Right lobe of liver (tissue), 6 donors: ENCODE data around the gene PDCL2. TPM values are rescaled to one million over a fixed set of nuclear protein-coding genes. Genes with fewer than 3 reads are reported as not detected.

ENCODE experiments used
- ATAC-seq, 4 donors: fragments of 200-7000 bp; cut with Tn5 transposase; one replicate each; pipeline ENCODE4 v1.9.1; 2020; ENCODE audit warnings: mild to moderate bottlenecking in 4 of 4, moderate library complexity in 4 of 4
- DNase-seq, 3 donors: peaks; one replicate each; pipeline ENCODE4 v3.0.0-alpha.2; 2020
- H3K27ac ChIP-seq, 3 donors: fragments of 200-600 bp; one replicate each; pipeline ENCODE4 v1.8.0; 2022
- H3K27me3 ChIP-seq, 2 donors: fragments of 200-600 bp; one replicate each; pipeline ENCODE4 v1.8.0; 2022
- H3K36me3 ChIP-seq, 4 donors: fragments of 200-600 bp; sonication (generic) in 1 of 4; one replicate each; pipeline versions ENCODE4 v1.5.1 to v1.8.0; 2017 to 2022; ENCODE audit warnings: control low read depth in 1 of 4
- H3K4me1 ChIP-seq, 4 donors: fragments of 200-600 bp; sonication (generic) in 1 of 4; one replicate each; pipeline versions ENCODE4 v1.5.1 to v1.8.0; 2017 to 2022; ENCODE audit warnings: control low read depth in 1 of 4
- H3K4me3 ChIP-seq, 3 donors: fragments of 200-600 bp; one replicate each; pipeline ENCODE4 v1.8.0; 2022
- H3K9me3 ChIP-seq, 4 donors: fragments of 200-600 bp; sonication (generic) in 1 of 4; one replicate each; pipeline versions ENCODE4 v1.5.1 to v1.8.0; 2017 to 2022; ENCODE audit warnings: control low read depth in 1 of 4
- POLR2A ChIP-seq: fragments of 450-650 bp; IDR thresholded peaks from one replicate; pipeline ENCODE4 v1.6.1; 2017; ENCODE audit warnings: antibody characterized with exemption, mild to moderate bottlenecking
- WGBS: methylation state at CpG from one replicate; pipeline ENCODE4 v1.1.6; 2018; ENCODE audit warnings: low coverage, low lambda C conversion rate; ENCODE audit not compliant: insufficient coverage; ENCODE audit errors: missing lambda C conversion rate; 5-methylcytosine and 5-hydroxymethylcytosine counted together
- intact Hi-C, 2 donors: fragments of 100-400 bp; cut with DNase I; formaldehyde crosslinking; loops; one replicate each; pipeline versions ENCODE4 v1.11.2 to v1.14.1; 2022
- total RNA-seq, 6 experiments: library from RNA; depleted of rRNA in 2 of 6; stranded (reverse); fragments of >200 nt in 2 of 6; fragmentation: NEBNext Ultra II Directional in 3 of 6; extraction: Animal tissue kit (Norgen Biotek cat#: 25700) in 3 of 6; gene quantifications; one replicate each; pipeline versions ENCODE4 v1.1.0 to v1.2.4, GENCODE V29; 2016 to 2023
- TF ChIP-seq, protein P1 (sequence below), 4 donors: fragments of 200-600 bp in 3 of 4; fragments of 450-650 bp in 1 of 4; IDR thresholded peaks; one replicate each; pipeline versions ENCODE4 v1.5.1 to v1.8.0; 2016 to 2022; ENCODE audit warnings: antibody characterized with exemption in 4 of 4, mild to moderate bottlenecking in 2 of 4
- donor health status: DM: no; HTN: yes; CAD: no.
- donor health status: DM: no; HTN: no; CAD: no.
- donor health status: DM: no; HTN: no; CAD: no.
- donor health status: DM: no; HTN: yes; CAD: no.
- donor health status: DM: no; HTN: yes; CAD: no.

Gene PDCL2
- total RNA-seq, 6 experiments from 2014 or later, result not detected

DNA sequence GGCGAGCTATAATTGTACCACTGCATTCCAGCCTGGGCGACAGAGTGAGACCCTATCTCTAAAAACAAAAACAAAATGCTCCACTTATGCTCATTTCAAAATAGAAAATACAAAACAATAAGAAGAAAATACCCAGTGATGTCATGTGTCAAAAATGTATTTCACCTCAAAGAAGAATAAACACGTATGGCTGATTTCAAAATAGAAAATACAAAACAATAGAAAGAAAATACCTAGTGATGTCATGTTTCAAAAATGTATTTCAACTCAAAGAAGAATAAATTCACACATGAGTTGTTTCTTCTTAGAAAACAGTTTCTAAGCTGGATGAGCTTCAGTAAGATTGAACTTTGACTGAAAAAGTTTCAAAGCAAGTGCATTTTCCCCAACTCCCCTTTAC, 20.3 kb upstream of the PDCL2 start:
- WGBS, result 60% methylated on average over 2 of the region's 3 CpGs
- intact Hi-C loops, result no loop called here
- ATAC-seq, result no peak
- H3K9me3 ChIP-seq, result no peaks in the 10 kb centered on the region
- H3K4me3 ChIP-seq, result no peak overlapping the region
- no peaks in the 10 kb centered on the region for H3K36me3 ChIP-seq
- TF ChIP-seq, protein P1, sequence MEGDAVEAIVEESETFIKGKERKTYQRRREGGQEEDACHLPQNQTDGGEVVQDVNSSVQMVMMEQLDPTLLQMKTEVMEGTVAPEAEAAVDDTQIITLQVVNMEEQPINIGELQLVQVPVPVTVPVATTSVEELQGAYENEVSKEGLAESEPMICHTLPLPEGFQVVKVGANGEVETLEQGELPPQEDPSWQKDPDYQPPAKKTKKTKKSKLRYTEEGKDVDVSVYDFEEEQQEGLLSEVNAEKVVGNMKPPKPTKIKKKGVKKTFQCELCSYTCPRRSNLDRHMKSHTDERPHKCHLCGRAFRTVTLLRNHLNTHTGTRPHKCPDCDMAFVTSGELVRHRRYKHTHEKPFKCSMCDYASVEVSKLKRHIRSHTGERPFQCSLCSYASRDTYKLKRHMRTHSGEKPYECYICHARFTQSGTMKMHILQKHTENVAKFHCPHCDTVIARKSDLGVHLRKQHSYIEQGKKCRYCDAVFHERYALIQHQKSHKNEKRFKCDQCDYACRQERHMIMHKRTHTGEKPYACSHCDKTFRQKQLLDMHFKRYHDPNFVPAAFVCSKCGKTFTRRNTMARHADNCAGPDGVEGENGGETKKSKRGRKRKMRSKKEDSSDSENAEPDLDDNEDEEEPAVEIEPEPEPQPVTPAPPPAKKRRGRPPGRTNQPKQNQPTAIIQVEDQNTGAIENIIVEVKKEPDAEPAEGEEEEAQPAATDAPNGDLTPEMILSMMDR (IDR thresholded peaks at IDR 0.05), result no peak
- no peak for TF ChIP-seq POLR2A
- H3K4me1 ChIP-seq, result no peaks in the 10 kb centered on the region
- no peak overlapping the region for H3K27ac ChIP-seq
- DNase-seq, result no peak
- no peaks in the 10 kb centered on the region for H3K27me3 ChIP-seq

DNA sequence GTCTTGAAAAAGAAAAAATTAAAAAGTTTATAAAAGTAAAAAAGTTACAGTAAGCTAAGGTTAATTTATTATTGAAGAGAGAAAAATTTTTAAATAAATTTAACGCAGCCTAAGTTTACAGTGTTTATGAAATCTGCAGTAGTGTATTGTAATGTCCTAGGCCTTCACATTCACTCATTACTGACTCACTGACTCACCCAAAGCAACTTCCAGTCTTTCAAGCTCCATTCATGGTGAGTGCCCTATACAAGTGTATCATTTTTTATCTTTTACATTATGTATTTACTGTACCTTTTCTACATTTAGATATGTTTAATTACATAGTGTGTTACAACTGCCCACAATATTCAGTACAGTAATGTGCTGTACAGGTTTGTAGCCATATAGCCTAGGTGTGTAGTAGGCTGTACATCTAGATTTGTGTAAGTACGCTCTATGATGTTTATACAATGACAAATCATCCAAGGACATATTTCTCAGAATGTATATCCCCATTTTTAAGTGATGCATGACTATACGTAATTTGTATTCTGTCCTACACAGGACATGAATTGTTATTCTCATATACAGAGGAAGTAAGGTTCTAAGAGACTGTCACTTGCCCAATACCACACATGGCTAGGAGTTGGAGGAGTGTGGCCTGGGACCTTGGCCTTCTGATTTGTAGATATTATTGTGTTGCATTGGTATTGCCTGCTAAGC, 19.5 kb upstream of the PDCL2 start:
- Histone ChIP-seq H3K9me3 (no peaks in the 10 kb centered on the region), H3K36me3 (no peaks in the 10 kb centered on the region), H3K27me3 (no peaks in the 10 kb centered on the region), H3K4me3 (no peak overlapping the region), H3K27ac (no peak overlapping the region), H3K4me1 (no peaks in the 10 kb centered on the region)
- 83% methylated on average over 3 of the region's 3 CpGs for WGBS
- DNase-seq (no peak), ATAC-seq (no peak)
- TF ChIP-seq, protein P1 (IDR thresholded peaks at IDR 0.05), result no peak
- no peak for TF ChIP-seq POLR2A
- intact Hi-C loops, result no loop called here

DNA sequence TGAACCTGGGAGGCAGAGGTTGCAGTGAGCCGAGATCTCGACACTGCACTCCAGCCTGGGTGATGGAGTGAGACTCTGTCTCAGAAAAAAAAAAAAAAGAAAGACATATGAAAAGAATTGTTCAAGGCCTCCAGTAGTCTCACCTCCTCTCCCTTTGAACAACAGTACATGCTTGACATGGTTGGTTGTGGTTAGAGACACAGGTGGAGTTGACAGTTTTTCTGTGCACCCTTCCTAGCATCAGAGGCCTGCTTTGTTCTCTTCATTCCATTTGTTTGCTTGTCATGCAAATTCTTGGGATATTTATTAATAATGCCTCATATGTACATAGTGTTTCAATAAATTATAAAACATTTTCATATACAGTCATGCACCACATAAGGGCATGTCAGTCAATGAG, 18.3 kb upstream of the PDCL2 start:
- Histone ChIP-seq H3K4me3 (no peak overlapping the region), H3K27ac (no peak overlapping the region), H3K36me3 (no peaks in the 10 kb centered on the region), H3K27me3 (no peaks in the 10 kb centered on the region), H3K4me1 (no peaks in the 10 kb centered on the region), H3K9me3 (no peaks in the 10 kb centered on the region)
- no peak for ATAC-seq
- no peak for TF ChIP-seq POLR2A
- TF ChIP-seq, protein P1 (IDR thresholded peaks at IDR 0.05), result no peak
- intact Hi-C loops, result no loop called here
- 76% methylated on average over 2 of the region's 2 CpGs for WGBS
- DNase-seq, result no peak

DNA sequence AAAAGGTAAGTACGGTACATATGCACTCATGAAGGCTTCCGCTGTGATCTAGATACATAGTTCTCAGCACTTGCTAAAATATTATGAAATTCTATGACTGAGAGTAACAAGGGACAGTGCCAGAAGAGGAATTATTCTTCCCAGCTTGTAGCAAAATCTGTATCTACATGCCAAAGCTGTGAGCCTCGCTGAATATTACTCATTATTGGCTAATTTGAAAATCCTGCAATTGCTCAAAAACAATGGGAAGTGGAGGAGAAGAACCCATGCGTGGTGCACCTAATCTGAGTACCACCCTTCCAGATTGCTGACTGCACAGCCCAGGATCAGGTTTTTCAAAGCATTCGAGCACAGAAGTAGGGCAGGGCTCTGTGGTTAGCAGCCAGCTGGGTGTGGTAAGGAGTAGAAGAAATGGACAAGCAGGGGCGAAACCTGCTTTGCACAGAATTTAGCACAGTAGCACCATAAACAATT, 17.4 kb upstream of the PDCL2 start:
- Histone ChIP-seq H3K27ac (no peak overlapping the region), H3K27me3 (no peaks in the 10 kb centered on the region), H3K4me3 (no peak overlapping the region), H3K36me3 (no peaks in the 10 kb centered on the region), H3K4me1 (no peaks in the 10 kb centered on the region), H3K9me3 (no peaks in the 10 kb centered on the region)
- TF ChIP-seq, protein P1 (IDR thresholded peaks at IDR 0.05), result no peak
- no peak for TF ChIP-seq POLR2A
- WGBS, result 65% methylated on average over 6 of the region's 6 CpGs
- ATAC-seq (no peak), DNase-seq (no peak)
- intact Hi-C loops, result no loop called here
